SK-N-MC (cell line): ENCODE results near the gene PROSER3.

Experiments used
- EZH2 ChIP-seq: fragments of 200-600 bp; sonication (generic); IDR thresholded peaks from one replicate; pipeline ENCODE4 v1.6.1; 2017; ENCODE audit warnings: antibody characterized with exemption
- POLR2AphosphoS5 ChIP-seq: IDR thresholded peaks from 2 replicates; pipeline ENCODE4 v1.6.1; 2012; ENCODE audit warnings: mild to moderate bottlenecking, low read depth, low read length, borderline replicate concordance

DNA sequence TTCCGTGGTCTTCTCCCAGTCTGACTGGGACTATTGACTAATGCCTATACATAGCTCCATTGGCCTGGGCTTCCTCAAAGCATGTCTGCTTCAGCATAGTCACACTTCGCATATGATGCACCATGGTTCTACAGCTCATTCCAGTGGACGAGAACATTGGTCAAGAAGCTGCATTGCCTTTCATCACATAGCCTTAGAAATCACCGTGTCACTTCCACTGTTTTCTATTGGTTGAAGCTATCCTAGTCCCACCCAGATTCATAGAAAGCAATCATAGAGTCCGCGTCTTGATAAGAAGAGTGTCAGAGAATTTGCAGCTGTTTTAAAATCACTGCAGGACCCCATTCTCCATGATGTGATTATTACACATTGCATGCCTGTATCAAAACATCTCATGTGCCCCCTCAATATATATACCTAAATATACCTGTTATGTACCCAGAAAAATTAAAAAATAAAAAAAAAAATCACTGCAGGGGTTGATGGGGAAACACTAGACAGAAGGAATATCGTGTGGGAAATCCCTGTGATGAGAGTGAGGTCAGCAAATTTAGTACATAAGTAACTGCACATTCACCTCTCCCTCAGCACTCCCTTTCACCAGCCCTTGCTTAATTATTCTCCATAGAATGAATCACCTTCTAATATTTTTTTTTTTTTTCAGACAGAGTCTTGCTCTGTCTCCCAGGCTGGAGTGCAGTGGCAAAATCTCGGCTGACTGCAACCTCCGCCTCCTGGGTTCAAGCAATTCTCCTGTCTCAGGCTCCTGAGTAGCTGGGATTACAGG, 15.2 kb downstream of the PROSER3 start:
- no peak for TF ChIP-seq EZH2
- TF ChIP-seq POLR2AphosphoS5, result no peak
